ENCODE results near the gene SLC25A19.

DNA sequence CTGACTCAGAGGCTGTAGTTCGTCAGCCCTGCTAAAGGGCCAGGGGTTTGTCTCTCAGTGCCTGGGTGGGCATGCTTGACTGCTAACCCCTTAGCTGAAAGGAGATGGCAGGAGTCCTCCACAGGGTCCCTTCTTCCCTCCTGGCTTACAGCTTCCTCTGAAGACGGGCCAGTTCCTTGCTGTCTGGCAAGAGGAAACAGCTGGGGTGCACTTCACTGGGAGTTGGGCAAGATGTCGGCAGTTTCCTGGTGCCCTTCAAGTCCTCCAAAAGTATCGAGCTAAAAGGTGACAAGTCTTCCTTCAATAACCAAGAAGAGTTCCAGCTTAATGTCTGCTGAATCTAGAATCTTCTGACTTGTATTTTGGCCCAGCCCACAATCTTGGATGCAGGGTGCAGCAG lies 60.4 kb downstream of the SLC25A19 start:
- TF ChIP-seq SNAI2 (CRISPR knock-in tag; IDR thresholded peaks at IDR 0.05) (no peak), GLIS3 (CRISPR knock-in tag; IDR thresholded peaks at IDR 0.05) (no peak), ZC3H10 (CRISPR knock-in tag; IDR thresholded peaks at IDR 0.05) (no peak), ZNF8 (CRISPR knock-in tag; IDR thresholded peaks at IDR 0.05) (no peak)
- TF ChIP-seq, protein P1, sequence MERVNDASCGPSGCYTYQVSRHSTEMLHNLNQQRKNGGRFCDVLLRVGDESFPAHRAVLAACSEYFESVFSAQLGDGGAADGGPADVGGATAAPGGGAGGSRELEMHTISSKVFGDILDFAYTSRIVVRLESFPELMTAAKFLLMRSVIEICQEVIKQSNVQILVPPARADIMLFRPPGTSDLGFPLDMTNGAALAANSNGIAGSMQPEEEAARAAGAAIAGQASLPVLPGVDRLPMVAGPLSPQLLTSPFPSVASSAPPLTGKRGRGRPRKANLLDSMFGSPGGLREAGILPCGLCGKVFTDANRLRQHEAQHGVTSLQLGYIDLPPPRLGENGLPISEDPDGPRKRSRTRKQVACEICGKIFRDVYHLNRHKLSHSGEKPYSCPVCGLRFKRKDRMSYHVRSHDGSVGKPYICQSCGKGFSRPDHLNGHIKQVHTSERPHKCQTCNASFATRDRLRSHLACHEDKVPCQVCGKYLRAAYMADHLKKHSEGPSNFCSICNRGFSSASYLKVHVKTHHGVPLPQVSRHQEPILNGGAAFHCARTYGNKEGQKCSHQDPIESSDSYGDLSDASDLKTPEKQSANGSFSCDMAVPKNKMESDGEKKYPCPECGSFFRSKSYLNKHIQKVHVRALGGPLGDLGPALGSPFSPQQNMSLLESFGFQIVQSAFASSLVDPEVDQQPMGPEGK (CRISPR knock-in tag; IDR thresholded peaks at IDR 0.05; ENCODE audit: borderline replicate concordance), result no peak
- TF ChIP-seq, protein P2, sequence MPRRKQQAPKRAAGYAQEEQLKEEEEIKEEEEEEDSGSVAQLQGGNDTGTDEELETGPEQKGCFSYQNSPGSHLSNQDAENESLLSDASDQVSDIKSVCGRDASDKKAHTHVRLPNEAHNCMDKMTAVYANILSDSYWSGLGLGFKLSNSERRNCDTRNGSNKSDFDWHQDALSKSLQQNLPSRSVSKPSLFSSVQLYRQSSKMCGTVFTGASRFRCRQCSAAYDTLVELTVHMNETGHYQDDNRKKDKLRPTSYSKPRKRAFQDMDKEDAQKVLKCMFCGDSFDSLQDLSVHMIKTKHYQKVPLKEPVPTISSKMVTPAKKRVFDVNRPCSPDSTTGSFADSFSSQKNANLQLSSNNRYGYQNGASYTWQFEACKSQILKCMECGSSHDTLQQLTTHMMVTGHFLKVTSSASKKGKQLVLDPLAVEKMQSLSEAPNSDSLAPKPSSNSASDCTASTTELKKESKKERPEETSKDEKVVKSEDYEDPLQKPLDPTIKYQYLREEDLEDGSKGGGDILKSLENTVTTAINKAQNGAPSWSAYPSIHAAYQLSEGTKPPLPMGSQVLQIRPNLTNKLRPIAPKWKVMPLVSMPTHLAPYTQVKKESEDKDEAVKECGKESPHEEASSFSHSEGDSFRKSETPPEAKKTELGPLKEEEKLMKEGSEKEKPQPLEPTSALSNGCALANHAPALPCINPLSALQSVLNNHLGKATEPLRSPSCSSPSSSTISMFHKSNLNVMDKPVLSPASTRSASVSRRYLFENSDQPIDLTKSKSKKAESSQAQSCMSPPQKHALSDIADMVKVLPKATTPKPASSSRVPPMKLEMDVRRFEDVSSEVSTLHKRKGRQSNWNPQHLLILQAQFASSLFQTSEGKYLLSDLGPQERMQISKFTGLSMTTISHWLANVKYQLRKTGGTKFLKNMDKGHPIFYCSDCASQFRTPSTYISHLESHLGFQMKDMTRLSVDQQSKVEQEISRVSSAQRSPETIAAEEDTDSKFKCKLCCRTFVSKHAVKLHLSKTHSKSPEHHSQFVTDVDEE (CRISPR knock-in tag; IDR thresholded peaks at IDR 0.05), result no peak

All from SK-N-SH treated with all-trans-retinoic acid at 6 μM for 48 hours (cell line).